Muscle layer of colon (tissue), 2 donors: ENCODE results near the gene GPR171.

Experiments
- H3K27ac ChIP-seq: one replicate; pipeline ENCODE4 v1.7.0; 2013; ENCODE audit warnings: low read depth, mild to moderate bottlenecking, low read length, moderate library complexity
- H3K27me3 ChIP-seq, 2 donors: one replicate each; pipeline ENCODE4 v1.7.0; 2013; ENCODE audit warnings: low read length in 2 of 2, mild to moderate bottlenecking in 2 of 2; ENCODE audit not compliant: insufficient read depth in 2 of 2, control insufficient read depth in 1 of 2
- H3K36me3 ChIP-seq: one replicate; pipeline ENCODE4 v1.7.0; 2013; ENCODE audit warnings: mild to moderate bottlenecking, low read length; ENCODE audit not compliant: insufficient read depth
- H3K4me1 ChIP-seq: one replicate; pipeline ENCODE4 v1.7.0; 2013; ENCODE audit warnings: mild to moderate bottlenecking, low read length; ENCODE audit not compliant: insufficient read depth
- H3K4me3 ChIP-seq, 2 donors: one replicate each; pipeline ENCODE4 v1.7.0; 2013; ENCODE audit warnings: low read length in 2 of 2, low read depth in 1 of 2, mild to moderate bottlenecking in 1 of 2, moderate library complexity in 1 of 2
- H3K9ac ChIP-seq: one replicate; pipeline ENCODE4 v1.7.0; 2013; ENCODE audit warnings: low read length
- H3K9me3 ChIP-seq: one replicate; pipeline ENCODE4 v1.7.0; 2013; ENCODE audit warnings: mild to moderate bottlenecking, low read length
- donor health status: abdominal sarcoma.
- donor health status: Adenocarcinoma of cecum.

The GPR171 gene

DNA sequence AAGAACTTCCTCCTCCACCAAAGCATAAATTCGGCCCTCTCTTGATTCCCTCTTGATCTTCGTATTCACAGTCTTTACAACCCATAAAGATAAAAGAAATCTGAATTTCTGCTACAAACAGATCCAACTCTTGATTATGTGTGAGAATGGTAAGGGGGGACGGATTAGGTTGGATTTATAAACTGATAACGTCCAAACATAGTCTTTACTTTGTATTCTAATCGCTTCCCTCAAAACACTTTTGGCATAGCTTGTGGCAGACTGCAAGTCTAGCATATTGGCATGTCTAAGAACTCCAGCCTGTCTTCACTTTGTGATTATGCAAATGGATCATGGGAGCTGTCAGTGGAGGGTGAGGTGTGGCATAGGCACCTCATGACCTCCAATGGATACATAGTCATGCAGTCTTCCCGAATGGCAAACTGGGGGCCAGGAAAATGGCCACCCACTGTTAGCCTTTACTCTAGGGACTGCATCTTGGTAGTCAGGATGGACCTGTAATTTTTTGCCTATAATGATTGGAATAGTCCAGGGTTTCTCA, 24.3 kb upstream of the GPR171 start:
- Histone ChIP-seq H3K36me3 (no peaks in the 10 kb centered on the region), H3K27me3 (no peaks in the 10 kb centered on the region), H3K4me1 (peaks cover 28% of the 10 kb centered on the region), H3K4me3 (no peak overlapping the region), H3K9me3 (no peaks in the 10 kb centered on the region), H3K27ac (no peak overlapping the region), H3K9ac (no peak overlapping the region)

DNA sequence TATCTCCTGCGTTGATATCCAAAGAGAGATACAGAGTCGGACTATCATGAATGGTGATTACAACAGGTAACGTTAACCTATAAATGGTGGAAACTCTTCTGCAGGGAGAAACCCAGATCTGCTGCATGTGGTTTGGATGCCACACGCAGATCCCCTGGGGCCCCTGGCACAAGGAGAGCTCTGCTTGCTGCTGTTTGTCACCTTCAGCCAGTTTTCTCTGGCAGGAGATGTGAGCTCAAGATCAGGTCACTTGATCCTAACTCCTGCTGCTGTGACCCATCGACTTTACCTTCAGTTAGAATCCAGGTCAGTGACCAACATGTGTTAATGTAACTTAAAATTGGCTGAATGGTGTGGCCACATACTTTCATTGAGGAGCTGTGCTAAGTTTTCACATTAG, 23.8 kb upstream of the GPR171 start:
- H3K27ac ChIP-seq = no peak overlapping the region
- H3K27me3 ChIP-seq = no peaks in the 10 kb centered on the region
- H3K9me3 ChIP-seq = no peaks in the 10 kb centered on the region
- no peaks in the 10 kb centered on the region for H3K36me3 ChIP-seq
- peaks cover 28% of the 10 kb centered on the region for H3K4me1 ChIP-seq
- no peak overlapping the region for H3K9ac ChIP-seq
- H3K4me3 ChIP-seq = no peak overlapping the region

- Histone ChIP-seq H3K9ac (no peak overlapping the region), H3K4me3 (no peak overlapping the region), H3K9me3 (no peaks in the 10 kb centered on the region), H3K4me1 (peaks cover 26% of the 10 kb centered on the region), H3K27me3 (no peaks in the 10 kb centered on the region), H3K36me3 (no peaks in the 10 kb centered on the region), H3K27ac (no peak overlapping the region)
Observed at GRCh38 chr3:151226088-151226563, 23.1 kb upstream of the GPR171 start.

DNA sequence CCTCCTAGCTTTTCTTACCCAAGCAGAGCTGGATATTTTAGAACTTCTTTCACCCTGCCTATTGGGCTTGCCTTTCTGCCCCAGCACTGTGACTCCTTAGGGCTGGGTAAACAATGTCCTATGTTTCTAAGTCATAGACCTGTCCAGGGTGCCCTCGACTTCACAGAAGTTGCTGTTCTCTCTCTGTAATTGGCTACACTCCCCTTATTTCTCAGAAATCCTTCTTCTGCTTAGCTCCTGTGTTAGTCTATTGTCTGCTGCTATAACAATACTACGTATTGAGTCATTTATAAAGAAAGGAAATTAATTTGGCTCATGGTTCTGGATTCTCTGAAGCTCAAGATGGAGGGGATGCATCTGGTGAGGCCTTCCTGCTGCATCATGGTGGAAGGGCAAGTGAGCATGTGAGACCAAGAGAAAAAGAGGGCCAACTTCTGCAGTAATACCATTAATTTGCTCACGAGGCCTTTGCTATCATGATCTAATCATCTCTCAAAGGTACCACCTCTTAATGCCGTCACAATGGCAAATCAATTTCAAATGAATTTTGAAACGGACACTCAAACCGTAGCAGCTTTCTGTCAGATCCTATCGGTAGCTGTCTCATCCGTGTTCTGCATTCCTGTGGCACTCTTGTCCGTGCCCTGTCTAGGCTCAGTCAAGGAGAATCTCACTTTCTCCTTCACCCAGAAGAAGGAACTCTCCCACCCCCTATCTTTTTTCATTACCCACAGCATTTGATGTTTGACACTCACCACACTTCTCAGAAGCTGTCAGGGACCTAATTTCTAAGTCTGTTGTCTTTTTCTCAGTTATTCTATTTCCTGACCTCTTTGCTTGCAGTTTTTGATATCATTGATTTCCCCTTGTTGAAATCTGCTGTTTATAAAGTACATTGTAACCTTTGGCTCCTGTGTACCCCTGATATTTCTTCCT, 22.3 kb upstream of the GPR171 start:
- Histone ChIP-seq H3K27me3 (no peaks in the 10 kb centered on the region), H3K27ac (no peak overlapping the region), H3K9ac (no peak overlapping the region), H3K4me1 (peaks cover 21% of the 10 kb centered on the region), H3K9me3 (no peaks in the 10 kb centered on the region), H3K4me3 (no peak overlapping the region), H3K36me3 (no peaks in the 10 kb centered on the region)

GRCh38 chr3:151224268-151224866, 21.4 kb upstream of the GPR171 start:
- Histone ChIP-seq H3K27ac (no peak overlapping the region), H3K27me3 (no peaks in the 10 kb centered on the region), H3K4me3 (no peak overlapping the region)

GRCh38 chr3:151219056-151219455, 16.0 kb upstream of the GPR171 start:
- Histone ChIP-seq H3K9me3 (no peaks in the 10 kb centered on the region), H3K9ac (no peak overlapping the region), H3K4me1 (no peaks in the 10 kb centered on the region), H3K27me3 (no peaks in the 10 kb centered on the region), H3K27ac (no peak overlapping the region), H3K36me3 (no peaks in the 10 kb centered on the region), H3K4me3 (no peak overlapping the region)

More at GRCh38 chr3:151224268-151224866, 21.4 kb upstream of the GPR171 start:
- no peaks in the 10 kb centered on the region for H3K9me3 ChIP-seq
- no peaks in the 10 kb centered on the region for H3K36me3 ChIP-seq
- no peak overlapping the region for H3K9ac ChIP-seq
- H3K4me1 ChIP-seq = peaks cover 21% of the 10 kb centered on the region

GRCh38 chr3:151218136-151218535, 15.1 kb upstream of the GPR171 start:
- H3K36me3 ChIP-seq = no peaks in the 10 kb centered on the region
- H3K9ac ChIP-seq = no peak overlapping the region
- no peaks in the 10 kb centered on the region for H3K9me3 ChIP-seq
- H3K4me3 ChIP-seq = no peak overlapping the region
- no peaks in the 10 kb centered on the region for H3K27me3 ChIP-seq
- no peaks in the 10 kb centered on the region for H3K4me1 ChIP-seq
- H3K27ac ChIP-seq = no peak overlapping the region

DNA sequence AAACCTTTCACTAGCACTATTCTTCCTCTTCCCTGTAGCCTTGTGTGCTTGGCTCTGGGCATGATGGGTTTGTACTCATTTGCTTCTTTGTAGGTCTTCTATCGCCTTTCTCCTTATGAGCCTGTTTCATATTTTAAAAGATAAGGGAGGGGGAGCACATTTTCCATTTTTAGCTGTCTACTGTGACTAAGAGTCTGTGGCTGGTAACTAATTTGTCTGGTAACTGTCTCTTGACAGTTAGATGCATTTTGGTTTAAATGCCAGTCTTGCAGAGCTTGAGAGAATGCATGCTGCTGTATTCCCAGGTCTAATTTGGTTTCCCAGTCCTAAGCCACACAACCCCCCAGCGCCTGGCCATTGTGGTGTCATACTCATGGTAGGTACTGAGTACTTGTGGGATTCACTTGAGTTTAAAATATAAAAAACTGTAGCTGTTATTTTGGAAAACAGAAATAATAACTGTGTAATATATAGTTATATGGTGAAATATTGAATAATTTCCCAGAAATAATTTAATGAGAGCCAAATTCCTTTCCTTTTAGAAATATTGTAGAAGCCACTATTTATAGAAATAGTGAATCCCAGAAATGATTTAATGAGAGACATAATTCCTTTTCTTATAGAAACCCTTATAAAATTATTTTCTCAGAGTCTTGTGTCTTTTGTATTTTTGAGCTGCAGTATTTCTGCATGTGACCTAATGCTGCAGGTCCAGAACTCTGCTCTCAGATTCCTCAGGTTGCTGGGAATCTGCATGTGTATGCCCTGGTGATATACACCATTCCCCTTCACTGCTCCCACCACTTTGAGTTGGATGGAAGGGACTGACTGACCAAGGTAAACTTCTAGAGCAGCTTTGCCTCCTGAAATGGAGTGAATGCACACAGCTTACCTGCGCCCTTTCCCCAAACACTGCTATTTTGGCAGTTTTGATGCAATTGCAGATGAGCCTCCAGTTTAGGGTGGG, 13.9 kb upstream of the GPR171 start:
- Histone ChIP-seq H3K27ac (no peak overlapping the region), H3K4me3 (no peak overlapping the region), H3K36me3 (no peaks in the 10 kb centered on the region), H3K4me1 (no peaks in the 10 kb centered on the region), H3K9ac (no peak overlapping the region), H3K27me3 (no peaks in the 10 kb centered on the region), H3K9me3 (no peaks in the 10 kb centered on the region)

DNA sequence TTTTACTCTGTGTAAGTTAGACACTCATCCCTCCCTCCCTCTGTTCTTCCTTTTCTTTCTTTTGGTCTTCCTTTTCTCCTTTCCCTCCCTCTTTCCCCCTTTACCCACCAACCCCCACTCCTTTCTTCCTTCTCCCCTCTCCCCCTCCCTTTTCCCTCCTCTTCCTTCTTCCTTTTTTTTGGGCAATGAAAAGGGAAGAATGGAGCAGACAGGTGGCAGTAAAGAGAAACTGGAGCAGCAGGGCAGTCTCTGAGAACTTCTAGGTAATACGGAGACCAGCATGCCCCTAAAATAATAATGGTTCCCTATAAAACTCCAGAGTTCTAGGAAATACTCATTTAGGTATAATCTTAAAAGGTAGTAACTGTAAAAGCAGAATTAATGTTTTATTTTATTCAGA, 11.4 kb upstream of the GPR171 start:
- no peaks in the 10 kb centered on the region for H3K27me3 ChIP-seq
- no peak overlapping the region for H3K4me3 ChIP-seq
- no peak overlapping the region for H3K27ac ChIP-seq
- H3K9me3 ChIP-seq = no peaks in the 10 kb centered on the region
- H3K4me1 ChIP-seq = no peaks in the 10 kb centered on the region
- H3K9ac ChIP-seq = no peak overlapping the region
- H3K36me3 ChIP-seq = no peaks in the 10 kb centered on the region

- H3K27me3 ChIP-seq = no peaks in the 10 kb centered on the region
- H3K36me3 ChIP-seq = no peaks in the 10 kb centered on the region
- no peak overlapping the region for H3K27ac ChIP-seq
- no peaks in the 10 kb centered on the region for H3K4me1 ChIP-seq
- H3K4me3 ChIP-seq = no peak overlapping the region
- no peaks in the 10 kb centered on the region for H3K9me3 ChIP-seq
- H3K9ac ChIP-seq = no peak overlapping the region
Observed at GRCh38 chr3:151213881-151214280, 10.9 kb upstream of the GPR171 start.

GRCh38 chr3:151213151-151213550, 10.1 kb upstream of the GPR171 start:
- Histone ChIP-seq H3K27me3 (no peaks in the 10 kb centered on the region), H3K27ac (no peak overlapping the region), H3K9me3 (no peaks in the 10 kb centered on the region), H3K36me3 (no peaks in the 10 kb centered on the region), H3K9ac (no peak overlapping the region), H3K4me1 (no peaks in the 10 kb centered on the region), H3K4me3 (no peak overlapping the region)
